Measurements from ENCODE around the gene PHOSPHO2. TPM values are rescaled to one million over a fixed set of nuclear protein-coding genes. Genes with fewer than 3 reads are reported as not detected.
"Not testable (repeated sequence)": the region's sequence is repeated elsewhere in the genome, so short reads cannot be mapped to it uniquely, and the experiment has no call there.

PHOSPHO2 gene
- total RNA-seq, 2 donors from 2014 or later: 3.4 to 4.4 TPM

DNA sequence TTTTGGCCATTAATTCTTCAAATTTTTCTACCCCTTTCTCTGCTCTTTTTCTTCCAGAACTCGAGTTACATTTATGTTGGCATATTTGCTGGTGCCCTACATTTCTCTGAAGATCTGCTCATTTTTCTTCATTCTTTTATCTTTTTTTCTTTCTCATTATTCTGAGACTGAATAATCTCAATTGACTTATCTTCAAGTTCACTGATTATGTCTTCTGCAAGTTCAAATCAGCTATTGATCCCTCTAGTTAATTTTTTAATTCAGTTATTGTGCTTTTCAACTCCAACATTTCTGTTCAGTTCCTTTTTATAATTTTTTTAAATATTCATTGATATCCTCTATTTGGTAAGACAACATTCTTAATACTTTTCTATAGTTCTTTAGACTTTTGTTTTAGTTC is 3.3 kb upstream of the PHOSPHO2 start:
- Mint-ChIP-seq H3K36me3 (ENCODE audit: insufficient read depth in 2 of 2) (peaks cover 13 to 24% of the 10 kb centered on the region in 2 donors), H3K27ac (no peak overlapping the region), H3K4me3 (no peak overlapping the region), H3K9me3 (peaks cover 8 to 14% of the 10 kb centered on the region in 2 donors), H3K27me3 (ENCODE audit: low read depth) (peaks cover 23% of the 10 kb centered on the region), H3K4me1 (ENCODE audit: low read depth) (peaks cover 22% of the 10 kb centered on the region)
- DNase-seq (no peak), ATAC-seq (replicated peaks in 1 of 2) (no peak)

DNA sequence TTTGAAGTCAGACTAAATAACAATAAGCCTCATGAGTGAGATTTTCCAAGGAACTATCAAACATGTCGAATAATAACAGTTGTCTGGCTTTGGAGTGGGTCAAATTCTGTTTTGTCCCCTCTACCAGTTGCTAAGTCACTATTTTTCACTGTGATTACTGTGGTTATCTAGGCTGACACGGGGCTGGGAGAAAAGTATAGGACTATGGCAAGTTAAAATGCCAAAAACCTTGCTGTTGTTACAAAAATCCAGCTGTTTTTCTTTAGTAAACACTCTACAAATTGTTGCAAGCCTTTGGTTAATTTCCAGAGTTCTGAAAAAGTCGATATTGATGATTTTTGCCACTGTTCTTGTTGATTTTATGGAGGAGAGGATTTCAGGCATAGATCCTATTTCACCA is 1.6 kb upstream of the PHOSPHO2 start:
- Mint-ChIP-seq H3K4me3 (no peak overlapping the region), H3K27me3 (ENCODE audit: low read depth) (peaks cover 23% of the 10 kb centered on the region), H3K9me3 (peaks cover 8 to 9% of the 10 kb centered on the region in 2 donors), H3K27ac (no peak overlapping the region), H3K36me3 (ENCODE audit: insufficient read depth in 2 of 2) (peaks cover 14 to 21% of the 10 kb centered on the region in 2 donors), H3K4me1 (ENCODE audit: low read depth) (peaks cover 29% of the 10 kb centered on the region)
- DNase-seq (no peak), ATAC-seq (replicated peaks in 1 of 2) (no peak)

DNA sequence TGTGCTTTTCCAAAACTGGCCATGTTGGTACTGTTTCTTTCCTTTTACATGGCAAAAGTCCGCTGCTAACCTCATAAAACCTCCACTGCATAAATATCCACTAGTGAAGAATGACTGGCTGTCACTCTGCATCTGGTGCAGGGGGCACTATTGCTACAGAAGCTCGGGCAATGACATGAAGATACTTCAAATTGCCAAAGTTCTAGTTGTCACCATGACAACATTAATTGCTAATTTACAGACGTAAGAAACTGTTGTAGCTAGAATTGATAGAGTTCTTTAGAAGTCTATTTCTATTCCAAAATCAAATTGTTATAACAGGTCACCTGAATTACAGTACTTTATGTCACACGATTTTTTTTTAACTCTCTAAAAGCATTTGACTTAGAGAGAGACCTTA is 909 bp upstream of the PHOSPHO2 start:
- H3K27me3 Mint-ChIP-seq (ENCODE audit: low read depth): peaks cover 23% of the 10 kb centered on the region
- peaks cover 12 to 19% of the 10 kb centered on the region in 2 donors for H3K36me3 Mint-ChIP-seq (ENCODE audit: insufficient read depth in 2 of 2)
- H3K27ac Mint-ChIP-seq: peak overlapping the region; percentile 68
- H3K9me3 Mint-ChIP-seq: peaks cover 7% of the 10 kb centered on the region in 2 donors
- H3K4me3 Mint-ChIP-seq: peak overlapping the region; percentile 94 to 98
- peaks cover 33% of the 10 kb centered on the region for H3K4me1 Mint-ChIP-seq (ENCODE audit: low read depth)
- DNase-seq: no peak
- ATAC-seq (replicated peaks in 1 of 2): no peak

DNA sequence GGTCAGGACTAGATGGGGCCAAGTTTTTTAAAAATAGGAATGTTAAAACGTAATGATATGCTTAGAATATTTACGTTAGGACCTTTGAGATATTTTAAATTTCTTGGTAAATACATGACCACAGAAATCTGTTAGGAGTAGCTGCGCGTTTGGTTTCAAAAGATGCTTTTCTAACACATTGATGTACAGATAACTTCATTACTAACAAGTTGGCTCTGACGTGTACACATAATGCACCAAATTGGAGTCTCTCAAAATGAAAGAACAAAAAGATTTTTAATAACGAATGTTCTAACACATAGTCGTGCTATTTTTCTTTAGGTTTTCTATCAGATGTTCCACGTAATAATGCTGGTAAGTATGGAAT is 608 bp downstream of the PHOSPHO2 start:
- H3K4me1 Mint-ChIP-seq (ENCODE audit: low read depth): peaks cover 33% of the 10 kb centered on the region
- H3K27ac Mint-ChIP-seq: peak overlapping the region; percentile 58
- DNase-seq: no peak
- ATAC-seq (replicated peaks in 1 of 2): no peak
- peak overlapping the region; percentile 94 to 98 for H3K4me3 Mint-ChIP-seq
- H3K27me3 Mint-ChIP-seq (ENCODE audit: low read depth): peaks cover 23% of the 10 kb centered on the region
- peaks cover 7 to 19% of the 10 kb centered on the region in 2 donors for H3K36me3 Mint-ChIP-seq (ENCODE audit: insufficient read depth in 2 of 2)
- H3K9me3 Mint-ChIP-seq: peaks cover 2% of the 10 kb centered on the region in 2 donors

DNA sequence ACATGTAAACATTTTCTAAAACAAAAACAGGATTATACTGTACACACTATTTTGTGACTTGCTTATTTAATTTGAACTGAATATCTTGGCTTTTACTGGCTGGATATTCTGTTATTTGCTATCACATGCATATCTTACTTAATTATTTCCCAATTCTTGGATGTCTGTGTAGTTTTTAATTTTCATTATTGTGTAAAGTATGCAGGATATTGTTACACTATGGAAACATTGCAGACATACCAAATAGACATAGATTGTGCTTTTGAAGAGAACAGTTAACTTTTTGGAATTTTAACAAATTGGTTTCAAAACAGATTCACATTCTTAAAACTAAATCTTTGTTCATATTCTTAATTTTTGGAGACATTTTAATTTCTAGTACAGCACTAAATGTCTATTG is 2.1 kb downstream of the PHOSPHO2 start:
- peaks cover 0 to 2% of the 10 kb centered on the region in 2 donors for H3K9me3 Mint-ChIP-seq
- H3K27me3 Mint-ChIP-seq (ENCODE audit: low read depth): peaks cover 15% of the 10 kb centered on the region
- no peak overlapping the region for H3K27ac Mint-ChIP-seq
- no peak overlapping the region for H3K4me3 Mint-ChIP-seq
- peaks cover 33% of the 10 kb centered on the region for H3K4me1 Mint-ChIP-seq (ENCODE audit: low read depth)
- ATAC-seq (replicated peaks in 1 of 2) (no peak), DNase-seq (no peak)
- peaks cover 3 to 14% of the 10 kb centered on the region in 2 donors for H3K36me3 Mint-ChIP-seq (ENCODE audit: insufficient read depth in 2 of 2)

DNA sequence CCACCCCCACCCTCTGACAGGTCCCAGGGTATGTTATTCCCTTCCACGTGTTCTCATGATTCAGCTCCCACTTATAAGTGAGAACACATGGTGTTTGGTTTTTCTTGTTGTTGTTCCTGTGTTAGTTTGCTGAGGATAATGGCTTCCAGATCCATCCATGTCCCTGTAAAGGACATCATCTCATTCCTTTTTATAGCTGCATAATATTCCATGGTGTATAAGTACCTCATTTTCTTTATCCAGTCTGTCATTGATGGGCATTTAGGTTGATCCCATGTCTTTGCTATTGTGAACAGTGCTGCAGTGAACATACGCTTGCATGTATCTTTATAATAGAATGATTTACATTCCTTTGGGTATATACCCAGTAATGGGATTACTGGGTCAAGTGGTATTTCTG is 4.9 kb downstream of the PHOSPHO2 start:
- H3K4me3 Mint-ChIP-seq; ATAC-seq (replicated peaks in 1 of 2); H3K27me3 Mint-ChIP-seq (ENCODE audit: low read depth); H3K9me3 Mint-ChIP-seq; DNase-seq; H3K27ac Mint-ChIP-seq; H3K36me3 Mint-ChIP-seq (ENCODE audit: insufficient read depth in 2 of 2): not testable (repeated sequence)
- H3K4me1 Mint-ChIP-seq (ENCODE audit: low read depth): peaks cover 23% of the 10 kb centered on the region

DNA sequence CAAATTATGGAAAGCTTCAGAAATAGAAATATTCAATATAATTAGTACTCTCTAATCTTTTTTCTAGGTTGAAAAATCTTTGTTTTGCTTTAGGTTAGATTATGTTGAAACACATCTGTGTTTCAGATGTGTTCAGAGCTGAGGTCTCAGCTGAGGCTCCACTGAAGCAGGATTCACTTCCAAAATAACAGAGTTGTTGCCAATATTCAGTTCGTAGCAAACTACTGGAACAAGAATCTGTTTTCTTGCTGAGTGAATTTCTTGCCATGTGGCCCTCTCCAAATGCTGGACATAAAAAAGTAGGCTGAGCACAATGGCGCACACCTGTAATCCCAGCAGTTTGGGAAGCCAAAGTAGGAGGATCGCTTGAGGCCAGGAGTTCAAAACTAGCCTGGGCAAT is 8.7 kb downstream of the PHOSPHO2 start:
- no peak overlapping the region for H3K27ac Mint-ChIP-seq
- no peak overlapping the region for H3K4me3 Mint-ChIP-seq
- peaks cover 1% of the 10 kb centered on the region for H3K4me1 Mint-ChIP-seq (ENCODE audit: low read depth)
- no peak for ATAC-seq (replicated peaks in 1 of 2)
- H3K27me3 Mint-ChIP-seq (ENCODE audit: low read depth): no peaks in the 10 kb centered on the region
- H3K36me3 Mint-ChIP-seq (ENCODE audit: insufficient read depth in 2 of 2): peaks cover 0 to 7% of the 10 kb centered on the region in 2 donors
- no peak for DNase-seq
- H3K9me3 Mint-ChIP-seq: no peaks in the 10 kb centered on the region

DNA sequence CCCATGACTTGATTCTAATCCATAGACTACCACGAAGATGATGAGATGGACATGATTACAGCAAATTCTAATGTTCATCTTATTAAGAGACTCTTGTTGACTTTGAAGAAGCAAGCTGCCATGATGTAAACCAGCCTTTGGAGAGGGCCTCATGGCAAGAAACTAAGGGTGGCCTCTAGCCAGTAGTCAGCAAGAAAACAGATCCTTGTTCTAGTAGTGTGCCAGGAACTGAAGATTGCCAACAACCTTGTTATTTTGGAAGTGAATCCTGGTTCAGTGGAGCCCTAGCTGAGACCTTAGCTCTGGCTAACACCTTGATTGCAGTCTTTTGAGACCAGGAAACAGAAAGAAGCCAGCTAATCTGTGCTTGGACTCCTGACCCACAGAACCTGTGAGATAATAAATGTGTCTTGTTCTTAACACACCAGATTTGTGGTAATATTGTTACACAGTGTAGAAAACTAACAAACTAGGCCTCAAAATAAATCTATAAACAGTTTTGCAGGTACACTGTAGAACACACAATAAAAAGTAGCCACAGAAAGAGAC is 10.0 kb downstream of the PHOSPHO2 start:
- Mint-ChIP-seq H3K36me3 (ENCODE audit: insufficient read depth in 2 of 2) (peaks cover 0 to 5% of the 10 kb centered on the region in 2 donors), H3K9me3 (no peaks in the 10 kb centered on the region), H3K27ac (no peak overlapping the region), H3K4me1 (ENCODE audit: low read depth) (no peaks in the 10 kb centered on the region), H3K4me3 (no peak overlapping the region), H3K27me3 (ENCODE audit: low read depth) (no peaks in the 10 kb centered on the region)
- DNase-seq: no peak
- no peak for ATAC-seq (replicated peaks in 1 of 2)

DNA sequence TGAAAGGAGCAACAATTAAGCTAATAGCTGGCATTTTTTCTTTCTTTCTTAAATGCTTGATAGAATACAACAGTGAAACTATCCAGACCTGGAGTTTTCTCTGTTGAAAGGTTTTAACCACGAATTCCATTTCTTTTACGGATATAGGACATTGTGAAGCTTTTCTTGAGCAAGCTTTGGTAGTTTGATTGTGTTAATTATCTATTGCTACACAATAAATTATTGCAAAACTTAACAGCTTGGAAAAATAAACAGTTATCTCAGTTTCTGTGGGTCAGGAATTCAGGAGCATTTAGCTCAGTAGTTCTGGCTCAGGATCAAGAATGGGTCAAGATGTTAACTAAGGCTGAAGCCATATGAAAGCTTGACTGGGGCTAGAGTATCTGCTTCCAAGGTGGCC is 11.7 kb downstream of the PHOSPHO2 start:
- DNase-seq (no peak), ATAC-seq (replicated peaks in 1 of 2) (no peak)
- no peak overlapping the region for H3K4me3 Mint-ChIP-seq
- H3K27me3 Mint-ChIP-seq (ENCODE audit: low read depth): no peaks in the 10 kb centered on the region
- no peak overlapping the region for H3K27ac Mint-ChIP-seq
- H3K4me1 Mint-ChIP-seq (ENCODE audit: low read depth): no peaks in the 10 kb centered on the region
- H3K36me3 Mint-ChIP-seq (ENCODE audit: insufficient read depth in 2 of 2): no peaks in the 10 kb centered on the region
- no peaks in the 10 kb centered on the region for H3K9me3 Mint-ChIP-seq

DNA sequence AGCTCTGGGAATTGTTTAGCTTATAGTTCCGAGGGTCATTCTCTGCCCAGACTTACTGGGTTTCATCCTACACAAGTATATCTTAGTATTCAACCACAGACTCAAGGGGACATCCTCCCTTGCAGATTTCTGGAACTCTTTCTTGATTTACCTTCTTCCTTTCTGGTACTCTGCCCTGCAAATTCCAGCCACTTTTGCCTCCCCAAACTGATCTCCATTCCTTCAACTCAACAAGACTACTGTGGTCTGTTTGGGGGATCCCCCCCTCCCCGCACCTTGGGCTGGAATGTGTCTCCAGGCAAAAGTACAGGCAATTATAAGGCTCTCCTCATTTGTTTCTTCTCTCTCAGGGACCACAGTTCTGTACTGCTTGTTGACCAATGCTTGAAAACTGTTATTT is 13.4 kb downstream of the PHOSPHO2 start:
- DNase-seq (no peak), ATAC-seq (replicated peaks in 1 of 2) (no peak)
- H3K4me1 Mint-ChIP-seq (ENCODE audit: low read depth): no peaks in the 10 kb centered on the region
- H3K4me3 Mint-ChIP-seq: no peak overlapping the region
- no peaks in the 10 kb centered on the region for H3K9me3 Mint-ChIP-seq
- H3K27me3 Mint-ChIP-seq (ENCODE audit: low read depth): no peaks in the 10 kb centered on the region
- no peak overlapping the region for H3K27ac Mint-ChIP-seq
- no peaks in the 10 kb centered on the region for H3K36me3 Mint-ChIP-seq (ENCODE audit: insufficient read depth in 2 of 2)

DNA sequence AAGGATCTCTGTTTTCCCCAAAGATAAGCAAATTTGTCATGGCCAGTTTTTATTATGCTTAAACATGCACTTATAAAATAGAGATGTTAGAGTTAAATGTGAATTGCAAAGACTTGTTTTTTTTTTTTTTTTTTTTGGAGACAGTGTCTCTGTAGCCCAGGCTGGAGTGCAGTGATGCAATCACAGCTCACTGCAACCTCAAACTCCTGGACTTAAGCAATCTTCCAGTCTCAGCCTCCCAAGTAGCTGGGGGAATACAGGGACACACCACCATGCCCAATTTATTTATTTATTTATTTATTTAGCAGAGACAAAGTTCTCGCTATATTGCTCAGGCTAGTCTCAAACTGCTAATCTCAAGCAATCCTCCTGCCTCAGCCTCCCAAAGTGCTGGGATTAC is 15.1 kb downstream of the PHOSPHO2 start:
- Mint-ChIP-seq H3K4me3 (no peak overlapping the region), H3K9me3 (no peaks in the 10 kb centered on the region), H3K27me3 (ENCODE audit: low read depth) (no peaks in the 10 kb centered on the region), H3K4me1 (ENCODE audit: low read depth) (no peaks in the 10 kb centered on the region), H3K36me3 (ENCODE audit: insufficient read depth in 2 of 2) (no peaks in the 10 kb centered on the region), H3K27ac (no peak overlapping the region)
- DNase-seq: no peak
- ATAC-seq (replicated peaks in 1 of 2): no peak

DNA sequence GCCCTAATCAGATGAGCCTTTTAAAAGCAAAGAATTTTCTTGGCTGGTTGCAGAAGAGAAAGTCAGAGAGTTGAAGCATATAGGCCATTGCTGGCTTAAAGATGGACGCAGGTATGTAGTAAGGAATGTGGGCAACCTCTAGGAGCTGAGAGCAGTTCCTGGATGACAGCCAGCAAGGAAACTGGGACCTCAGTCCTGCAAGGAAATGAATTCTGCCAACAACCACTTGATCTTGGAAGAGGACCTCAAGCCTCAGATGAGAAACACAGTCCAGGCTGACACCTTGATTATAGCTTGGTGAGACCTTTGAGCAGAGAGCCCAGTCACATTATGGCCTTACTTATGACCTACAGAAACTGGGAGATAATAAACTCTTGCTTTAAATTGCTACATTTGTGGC is 15.7 kb downstream of the PHOSPHO2 start:
- Mint-ChIP-seq H3K4me1 (ENCODE audit: low read depth) (no peaks in the 10 kb centered on the region), H3K36me3 (ENCODE audit: insufficient read depth in 2 of 2) (no peaks in the 10 kb centered on the region), H3K27ac (no peak overlapping the region), H3K9me3 (no peaks in the 10 kb centered on the region), H3K27me3 (ENCODE audit: low read depth) (no peaks in the 10 kb centered on the region), H3K4me3 (no peak overlapping the region)
- DNase-seq (no peak), ATAC-seq (replicated peaks in 1 of 2) (no peak)

DNA sequence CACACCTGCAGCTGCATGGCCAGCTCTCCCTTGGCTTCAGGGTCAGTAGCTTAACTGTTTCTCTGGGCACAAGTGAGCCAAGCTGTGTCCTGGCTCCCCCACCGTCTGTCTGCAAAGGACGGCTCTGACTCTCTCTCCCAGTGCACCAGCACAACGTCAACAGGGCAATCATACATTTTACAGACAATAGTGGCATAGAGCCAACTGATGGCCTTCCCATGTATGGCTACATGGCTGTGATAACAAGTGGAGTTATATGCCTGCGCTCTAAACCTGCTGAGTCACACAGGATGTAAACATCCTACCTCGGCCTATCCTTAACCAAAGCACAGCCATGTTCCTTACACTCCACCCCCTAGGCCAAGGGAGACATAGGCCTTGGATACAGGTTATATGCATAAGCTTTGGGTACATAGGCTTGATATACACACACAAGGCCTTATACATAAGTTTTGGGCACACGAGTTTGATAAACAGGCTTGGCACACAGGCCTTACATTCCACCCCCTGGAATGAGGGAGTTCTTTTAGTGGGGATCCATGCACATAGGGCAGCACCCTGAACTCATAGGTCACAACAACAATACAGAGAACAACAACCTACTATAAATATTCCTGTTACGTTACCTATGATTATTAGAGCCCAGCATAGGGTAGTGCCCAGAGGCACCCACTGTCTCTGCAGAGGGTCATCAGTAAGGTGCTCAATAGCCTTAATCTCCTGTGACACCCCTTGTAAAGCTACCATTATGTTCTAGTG is 17.7 kb downstream of the PHOSPHO2 start:
- no peaks in the 10 kb centered on the region for H3K36me3 Mint-ChIP-seq (ENCODE audit: insufficient read depth in 2 of 2)
- H3K9me3 Mint-ChIP-seq: no peaks in the 10 kb centered on the region
- ATAC-seq (replicated peaks in 1 of 2): no peak
- no peak overlapping the region for H3K27ac Mint-ChIP-seq
- H3K27me3 Mint-ChIP-seq (ENCODE audit: low read depth): no peaks in the 10 kb centered on the region
- no peak for DNase-seq
- no peaks in the 10 kb centered on the region for H3K4me1 Mint-ChIP-seq (ENCODE audit: low read depth)
- no peak overlapping the region for H3K4me3 Mint-ChIP-seq

DNA sequence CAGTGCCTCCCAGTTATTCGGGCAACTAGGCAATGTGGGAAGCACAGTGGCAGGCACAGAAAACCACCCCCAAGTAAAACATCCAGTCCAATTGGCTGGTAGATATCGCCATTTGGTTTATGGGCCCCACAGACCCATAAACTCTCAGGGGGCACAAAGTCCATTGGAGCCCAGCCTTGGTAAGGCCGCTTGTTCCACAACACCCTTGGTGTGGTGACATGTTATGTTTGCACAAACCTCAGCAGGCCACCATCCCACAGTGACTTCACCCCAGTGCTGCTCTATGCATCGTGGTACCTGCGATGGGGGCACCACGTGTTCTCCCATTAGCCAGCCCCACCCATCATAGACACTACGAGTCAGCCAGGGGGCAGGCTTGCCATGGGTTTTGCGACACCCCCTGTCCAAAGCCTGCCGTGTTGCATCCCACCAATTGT is 18.5 kb downstream of the PHOSPHO2 start:
- Mint-ChIP-seq H3K27ac (no peak overlapping the region), H3K27me3 (ENCODE audit: low read depth) (no peaks in the 10 kb centered on the region), H3K9me3 (no peaks in the 10 kb centered on the region), H3K4me3 (no peak overlapping the region), H3K36me3 (ENCODE audit: insufficient read depth in 2 of 2) (no peaks in the 10 kb centered on the region), H3K4me1 (ENCODE audit: low read depth) (no peaks in the 10 kb centered on the region)
- no peak for ATAC-seq (replicated peaks in 1 of 2)
- no peak for DNase-seq
